ENCODE results near the gene IL10. TPM values are rescaled to one million over a fixed set of nuclear protein-coding genes. Genes with fewer than 3 reads are reported as not detected.

Gene IL10
- polyA plus RNA-seq, 10 donors, result 0.25 to 1.2 (median 0.49) TPM

GRCh38 chr1:206736878-206737728 lies 35.2 kb downstream of the IL10 start:
- DNase-seq, result no peak

GRCh38 chr1:206735553-206736031 lies 36.7 kb downstream of the IL10 start:
- DNase-seq, result no peak

GRCh38 chr1:206734499-206735142 lies 37.7 kb downstream of the IL10 start:
- peak in 1 of 3 donors; percentile 40 for DNase-seq

GRCh38 chr1:206732992-206733391 lies 39.3 kb downstream of the IL10 start:
- no peak for DNase-seq

GRCh38 chr1:206732508-206732907 lies 39.8 kb downstream of the IL10 start:
- no peak for DNase-seq

GRCh38 chr1:206729507-206729906 lies 42.8 kb downstream of the IL10 start:
- DNase-seq, result no peak

- DNase-seq, result no peak
Observed at GRCh38 chr1:206729050-206729449, 43.2 kb downstream of the IL10 start.

GRCh38 chr1:206728697-206728987 lies 43.7 kb downstream of the IL10 start:
- no peak for DNase-seq

GRCh38 chr1:206727981-206728696 lies 44.2 kb downstream of the IL10 start:
- no peak for DNase-seq

- DNase-seq, result no peak
Observed at GRCh38 chr1:206725109-206725963, 47.0 kb downstream of the IL10 start.

- peak in 1 of 3 donors; percentile 54 for DNase-seq
Observed at GRCh38 chr1:206723805-206724472, 48.4 kb downstream of the IL10 start.

- DNase-seq, result no peak
Observed at GRCh38 chr1:206723462-206723804, 48.9 kb downstream of the IL10 start.

GRCh38 chr1:206722751-206723461 lies 49.4 kb downstream of the IL10 start:
- peak in 2 of 3 donors; percentile 42 to 60 for DNase-seq

GRCh38 chr1:206721454-206721853 lies 50.8 kb downstream of the IL10 start:
- no peak for DNase-seq

GRCh38 chr1:206719169-206719839 lies 53.0 kb downstream of the IL10 start:
- DNase-seq, result no peak

GRCh38 chr1:206717674-206717989 lies 54.7 kb downstream of the IL10 start:
- no peak for DNase-seq

Data from muscle of back (tissue), 11 donors.